ENCODE measurements around the gene CREBBP. TPM values are rescaled to one million over a fixed set of nuclear protein-coding genes. Genes with fewer than 3 reads are reported as not detected.
A peak's percentile ranks its signal among the peaks of the same experiment; 100 is the strongest.

CREBBP gene
- total RNA-seq, 6 donors from 2014 or later, result 54.1 to 175 (median 99.2) TPM

GRCh38 chr16:3838600-3839401 lies 41.7 kb downstream of the CREBBP start:
- no peak overlapping the region for H3K4me3 ChIP-seq
- H3K27me3 ChIP-seq, result no peaks in the 10 kb centered on the region
- no peak overlapping the region for H3K27ac ChIP-seq
- H3K4me1 ChIP-seq, result peaks cover 22 to 53% (median 30%) of the 10 kb centered on the region in 4 donors
- ATAC-seq (ENCODE audit: low FRiP score in 2 of 2), result no peak
- H3K9me3 ChIP-seq, result no peaks in the 10 kb centered on the region
- no peak for DNase-seq
- H3K36me3 ChIP-seq, result peaks cover 0 to 5% (median 0%) of the 10 kb centered on the region in 4 donors
- WGBS, 2 donors, result 86 to 87% methylated on average over 9 of the region's 9 CpGs
- TF ChIP-seq POLR2A (IDR thresholded peaks at IDR 0.05), result no peak
- TF ChIP-seq CTCF (IDR thresholded peaks at IDR 0.05), result no peak
- TF ChIP-seq POLR2AphosphoS5 (IDR thresholded peaks at IDR 0.05), result no peak
- TF ChIP-seq EP300 (IDR thresholded peaks at IDR 0.05), result no peak

- Histone ChIP-seq H3K36me3 (peaks cover 0 to 5% (median 0%) of the 10 kb centered on the region in 4 donors), H3K27ac (no peak overlapping the region), H3K4me3 (no peak overlapping the region), H3K27me3 (no peaks in the 10 kb centered on the region), H3K4me1 (peaks cover 17 to 46% (median 27%) of the 10 kb centered on the region in 4 donors), H3K9me3 (peaks cover 0 to 3% (median 0%) of the 10 kb centered on the region in 4 donors)
- WGBS, 2 donors, result 66 to 73% methylated on average over 5 of the region's 5 CpGs
- no peak for DNase-seq
- TF ChIP-seq CTCF (IDR thresholded peaks at IDR 0.05), result no peak
- TF ChIP-seq POLR2A (IDR thresholded peaks at IDR 0.05), result no peak
- TF ChIP-seq EP300 (IDR thresholded peaks at IDR 0.05), result no peak
- TF ChIP-seq POLR2AphosphoS5 (IDR thresholded peaks at IDR 0.05), result no peak
- ATAC-seq (ENCODE audit: low FRiP score in 2 of 2), result no peak
Observed at GRCh38 chr16:3837851-3838586, 42.5 kb downstream of the CREBBP start.

- Histone ChIP-seq H3K27me3 (no peaks in the 10 kb centered on the region), H3K27ac (no peak overlapping the region), H3K4me3 (no peak overlapping the region), H3K4me1 (peaks cover 3 to 32% (median 13%) of the 10 kb centered on the region in 4 donors), H3K36me3 (peaks cover 0 to 5% (median 0%) of the 10 kb centered on the region in 4 donors), H3K9me3 (peaks cover 0 to 10% (median 4%) of the 10 kb centered on the region in 4 donors)
- ATAC-seq (ENCODE audit: low FRiP score in 2 of 2) (peak in 1 of 2 donors; percentile 42), DNase-seq (no peak)
- WGBS, 2 donors, result 85 to 92% methylated on average over 4 of the region's 4 CpGs
- TF ChIP-seq EP300 (IDR thresholded peaks at IDR 0.05) (no peak), CTCF (IDR thresholded peaks at IDR 0.05) (no peak), POLR2A (IDR thresholded peaks at IDR 0.05) (no peak), POLR2AphosphoS5 (IDR thresholded peaks at IDR 0.05) (no peak)
Observed at GRCh38 chr16:3836641-3837040, 43.9 kb downstream of the CREBBP start.

- 92 to 98% methylated on average over 7 of the region's 7 CpGs for WGBS, 2 donors
- Histone ChIP-seq H3K4me3 (no peak overlapping the region), H3K36me3 (peaks cover 0 to 5% (median 0%) of the 10 kb centered on the region in 4 donors), H3K27ac (no peak overlapping the region), H3K27me3 (no peaks in the 10 kb centered on the region), H3K9me3 (peaks cover 0 to 10% (median 4%) of the 10 kb centered on the region in 4 donors), H3K4me1 (peaks cover 0 to 20% (median 10%) of the 10 kb centered on the region in 4 donors)
- no peak for TF ChIP-seq CTCF (IDR thresholded peaks at IDR 0.05)
- ATAC-seq (ENCODE audit: low FRiP score in 2 of 2) (no peak), DNase-seq (no peak)
Observed at GRCh38 chr16:3835089-3835602, 45.4 kb downstream of the CREBBP start.

Measured in upper lobe of left lung (tissue), 6 donors.